Panc1 (cell line): Measurements from ENCODE around the gene RHBDF1. TPM values are rescaled to one million over a fixed set of nuclear protein-coding genes. Genes with fewer than 3 reads are reported as not detected.
"Not testable (repeated sequence)": the region's sequence is repeated elsewhere in the genome, so short reads cannot be mapped to it uniquely, and the experiment has no call there.

Source experiments
- ATAC-seq: fragments of 200-7000 bp; cut with Tn5 transposase; 2 replicates; pipeline ENCODE4 v1.9.1; 2020; ENCODE audit warnings: mild to moderate bottlenecking, moderate library complexity
- BruUV-seq: library from RNA; stranded (reverse); fragments of 400-500 nt; replicated peaks from 2 replicates; lab custom pipeline; 2021; lab: Mats Ljungman, UMichigan
- CTCF ChIA-PET: fragments of 300-600 bp; sonication (Branson Sonifier 250); formaldehyde crosslinking; loops from one replicate; lab custom pipeline; 2022; ENCODE audit warnings: antibody characterized with exemption; lab: Charles Lee
- POLR2A ChIA-PET: fragments of 300-600 bp; sonication (Branson Sonifier 250); formaldehyde crosslinking; loops from one replicate; lab custom pipeline; 2022; ENCODE audit warnings: antibody characterized with exemption; lab: Charles Lee
- DNase-seq: peaks from one replicate; pipeline ENCODE4 v3.0.0-alpha.2; 2010; ENCODE audit warnings: low read depth, low spot score
- H3K27ac ChIP-seq: 2 replicates; pipeline ENCODE4 v1.5.1; 2011; ENCODE audit warnings: mild to moderate bottlenecking, low read length, inconsistent platforms
- H3K27me3 ChIP-seq: fragments of 200-500 bp; sonication (Bioruptor generic); 2 replicates; pipeline ENCODE4 v1.6.0; 2014; ENCODE audit warnings: low read length, inconsistent platforms; ENCODE audit not compliant: control insufficient read depth, insufficient read depth
- H3K36me3 ChIP-seq: fragments of 200-500 bp; sonication (Bioruptor generic); 2 replicates; pipeline ENCODE4 v1.5.1; 2014; ENCODE audit warnings: inconsistent platforms, mild to moderate bottlenecking, low read length, moderate library complexity; ENCODE audit not compliant: control insufficient read depth, insufficient read depth
- H3K4me1 ChIP-seq: 2 replicates; pipeline ENCODE4 v1.5.1; 2011; ENCODE audit warnings: inconsistent platforms, mild to moderate bottlenecking, low read length, moderate library complexity; ENCODE audit not compliant: control insufficient read depth, insufficient read depth
- H3K4me3 ChIP-seq, 2 experiments: 2 replicates each; pipeline ENCODE4 v1.5.1; 2011 to 2012; ENCODE audit warnings: low read depth in 2 of 2, low read length in 2 of 2, mild to moderate bottlenecking in 2 of 2, inconsistent platforms in 1 of 2, moderate library complexity in 1 of 2
- H3K9me3 ChIP-seq: fragments of 200-500 bp; sonication (Bioruptor generic); 2 replicates; pipeline ENCODE4 v1.5.1; 2014; ENCODE audit warnings: low read depth, mild to moderate bottlenecking, inconsistent platforms, low read length, moderate library complexity; ENCODE audit not compliant: control insufficient read depth, insufficient read depth
- CTCF ChIP-seq: fragments of 450-650 bp; IDR thresholded peaks from 2 replicates; pipeline ENCODE4 v1.5.1; 2017; ENCODE audit warnings: mild to moderate bottlenecking
- POLR2AphosphoS5 ChIP-seq: IDR thresholded peaks from 2 replicates; pipeline ENCODE4 v1.6.1; 2012; ENCODE audit warnings: mild to moderate bottlenecking, low read depth, low read length, moderate library complexity
- REST ChIP-seq, 2 experiments: IDR thresholded peaks; 2 replicates each; pipeline ENCODE4 v1.6.1; 2011 to 2012; ENCODE audit warnings: low read depth in 2 of 2, control low read depth in 1 of 2, low read length in 1 of 2, mild to moderate bottlenecking in 1 of 2, moderate library complexity in 1 of 2; ENCODE audit not compliant: insufficient read depth in 1 of 2
- SIN3A ChIP-seq: IDR thresholded peaks from 2 replicates; pipeline ENCODE4 v1.6.1; 2012; ENCODE audit warnings: low read depth, mild to moderate bottlenecking, low read length, moderate library complexity, borderline replicate concordance; ENCODE audit not compliant: insufficient read depth
- TCF7L2 ChIP-seq: IDR thresholded peaks from 2 replicates; pipeline ENCODE4 v1.6.1; 2011; ENCODE audit warnings: mild to moderate bottlenecking, low read depth, low read length, inconsistent platforms
- in situ Hi-C: cut with HindIII; loops from 2 replicates; pipeline ENCODE4 v1.10.0; 2016; ENCODE audit warnings: low sequenced_read_pairs, low pct_unique_long_range_greater_than_20kb
- intact Hi-C: fragments of 100-400 bp; cut with micrococcal nuclease; formaldehyde crosslinking; loops from one replicate; pipeline ENCODE4 v1.10.0; 2022; ENCODE audit not compliant: unreplicated experiment
- microRNA-seq: library from miRNA; unstranded; fragments of <30 nt; microRNA quantifications from one replicate; pipeline ENCODE4 v1.1.0, GENCODE V29; 2020; ENCODE audit not compliant: unreplicated experiment
- total RNA-seq: library from RNA; stranded (reverse); gene quantifications from one replicate; pipeline ENCODE4 v1.2.1, GENCODE V29; 2021; ENCODE audit not compliant: unreplicated experiment

The RHBDF1 gene
- total RNA-seq, 1 experiment from 2014 or later: 41.7 TPM

GRCh38 chr16:10772-11171 lies 61.7 kb downstream of the RHBDF1 start:
- in situ Hi-C loops, ATAC-seq, POLR2A ChIA-PET: not testable (repeated sequence)

GRCh38 chr16:9903-10665 lies 62.3 kb downstream of the RHBDF1 start:
- H3K9me3 ChIP-seq: no peaks in the 10 kb centered on the region
- no peak for TF ChIP-seq TCF7L2
- TF ChIP-seq SIN3A: no peak
- TF ChIP-seq CTCF: no peak
- no peak for TF ChIP-seq POLR2AphosphoS5
- TF ChIP-seq REST (IDR thresholded peaks at IDR 0.05; ENCODE audit: insufficient read depth in 1 of 2, low read depth in 2 of 2, low read length in 1 of 2): no peak
- ATAC-seq: peak; percentile 90
- POLR2A ChIA-PET: no interaction called here
- no peaks in the 10 kb centered on the region for H3K27me3 ChIP-seq
- in situ Hi-C loops: no loop called here
- CTCF ChIA-PET: no interaction called here
- no peak overlapping the region for H3K27ac ChIP-seq
- no peaks in the 10 kb centered on the region for H3K4me1 ChIP-seq
- H3K36me3 ChIP-seq: no peaks in the 10 kb centered on the region
- no TSS peak for BruUV-seq
- DNase-seq: no peak
- peak overlapping the region; percentile 26 to 43 for H3K4me3 ChIP-seq
- intact Hi-C loops: no loop called here

More at GRCh38 chr16:10772-11171, 61.7 kb downstream of the RHBDF1 start:
- H3K9me3 ChIP-seq, DNase-seq, H3K27ac ChIP-seq, CTCF ChIA-PET, H3K4me1 ChIP-seq, BruUV-seq, H3K36me3 ChIP-seq, intact Hi-C loops, H3K4me3 ChIP-seq, H3K27me3 ChIP-seq: not testable (repeated sequence)
- TF ChIP-seq CTCF: peak; percentile 60

Small RNA genes within 50 kb of the gene (microRNA-seq; reads per million reads assigned to microRNA genes)
- gene MIR6859-4: not detected

Other genes with a start within 250 kb of the RHBDF1 start
- gene POLR3K, start 19.0 kb downstream of the RHBDF1 start, total RNA-seq: 35.7 TPM
- 83.5 TPM for gene SNRNP25, start 18.8 kb downstream of the RHBDF1 start, total RNA-seq
- gene MPG, start 5.6 kb upstream of the RHBDF1 start, total RNA-seq: 85.7 TPM
- 69.7 TPM for gene NPRL3, start 66.0 kb upstream of the RHBDF1 start, total RNA-seq
- gene HBZ, start 80.0 kb upstream of the RHBDF1 start, total RNA-seq: 1.1 TPM
- not detected for gene HBM, start 93.3 kb upstream of the RHBDF1 start, total RNA-seq
- not detected for gene HBA2, start 100.2 kb upstream of the RHBDF1 start, total RNA-seq
- 4.4 TPM for gene HBA1, start 104.0 kb upstream of the RHBDF1 start, total RNA-seq
- gene HBQ1, start 107.8 kb upstream of the RHBDF1 start, total RNA-seq: 10.4 TPM
- gene LUC7L, start 156.8 kb upstream of the RHBDF1 start, total RNA-seq: 75.3 TPM
- gene FAM234A, start 162.2 kb upstream of the RHBDF1 start, total RNA-seq: 121 TPM
- 10.2 TPM for gene RGS11, start 203.3 kb upstream of the RHBDF1 start, total RNA-seq
- gene ARHGDIG, start 208.0 kb upstream of the RHBDF1 start, total RNA-seq: 2.4 TPM
- 1.1 TPM for gene PDIA2, start 210.5 kb upstream of the RHBDF1 start, total RNA-seq